RPMI7951 (cell line): Measurements from ENCODE around the gene MFAP3. TPM values are rescaled to one million over a fixed set of nuclear protein-coding genes. Genes with fewer than 3 reads are reported as not detected.

Experiments used
- DNase-seq: peaks from one replicate; pipeline ENCODE4 v3.0.0-alpha.2; 2012; ENCODE audit warnings: low read depth
- total RNA-seq: library from RNA; depleted of rRNA; stranded (reverse); fragments of >200 nt; shearing (Covaris generic); gene quantifications from 2 replicates; pipeline ENCODE4 v1.2.3, GENCODE V29; 2014; rRNA removed

The MFAP3 gene
- total RNA-seq, 1 experiment from 2014 or later, result 58.9 TPM

- no peak for DNase-seq
Measured at GRCh38 chr5:154092356-154093141, 53.8 kb downstream of the MFAP3 start.

GRCh38 chr5:154093142-154093532 lies 54.4 kb downstream of the MFAP3 start:
- no peak for DNase-seq

- no peak for DNase-seq
Measured at GRCh38 chr5:154095904-154096303, 57.1 kb downstream of the MFAP3 start.

- no peak for DNase-seq
Measured at GRCh38 chr5:154097031-154097430, 58.3 kb downstream of the MFAP3 start.

GRCh38 chr5:154098465-154098864 lies 59.7 kb downstream of the MFAP3 start:
- no peak for DNase-seq

GRCh38 chr5:154101184-154101583 lies 62.4 kb downstream of the MFAP3 start:
- no peak for DNase-seq

- no peak for DNase-seq
Measured at GRCh38 chr5:154103233-154103632, 64.5 kb downstream of the MFAP3 start.

Other genes starting within 250 kb of the MFAP3 start
- gene FAM114A2, start 57 bp upstream of the MFAP3 start, total RNA-seq, result 15.2 and 17.4 TPM in 2 replicates
- gene GALNT10, start 151.8 kb downstream of the MFAP3 start, total RNA-seq, result 26.4 and 27.9 TPM in 2 replicates